Measurements from ENCODE around the gene BATF. TPM values are rescaled to one million over a fixed set of nuclear protein-coding genes. Genes with fewer than 3 reads are reported as not detected.

BATF gene
- total RNA-seq, 4 donors from 2014 or later = 2.7 TPM; not detected in 2

DNA sequence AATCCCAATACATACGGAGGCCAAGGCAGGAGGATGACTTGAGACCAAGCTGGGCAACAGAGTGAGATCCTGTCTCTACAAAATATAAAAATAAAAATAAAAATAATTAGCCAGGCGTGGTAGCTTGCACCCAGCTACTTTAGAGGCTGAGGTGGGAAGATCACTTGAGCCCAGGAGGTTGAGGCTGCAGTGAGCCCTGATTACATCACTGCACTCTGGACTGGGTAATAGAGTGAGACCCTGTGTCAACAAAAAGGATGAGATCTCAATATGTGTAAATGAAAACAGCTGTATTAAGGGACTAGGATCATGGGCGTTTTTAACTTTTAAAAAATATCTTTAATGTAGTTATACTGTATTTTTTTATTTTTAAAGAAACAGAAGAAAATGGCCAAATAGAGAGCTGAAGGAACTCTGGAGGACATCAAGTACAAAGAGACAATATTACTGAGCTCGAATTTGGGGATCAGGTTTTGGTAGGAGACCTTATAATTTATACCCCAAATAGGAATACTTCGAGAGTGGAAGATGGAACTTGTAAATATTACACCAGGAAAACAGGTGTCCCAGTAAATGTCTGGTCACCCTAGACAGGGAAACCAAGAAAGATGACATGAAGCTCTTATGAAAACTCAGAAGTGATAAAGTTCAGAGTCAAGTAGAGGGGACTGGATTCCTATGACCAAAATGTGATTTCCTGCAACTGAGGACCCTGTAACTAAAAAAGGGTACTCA, 13.1 kb downstream of the BATF start:
- Histone ChIP-seq H3K36me3 (no peaks in the 10 kb centered on the region), H3K27ac (peak overlapping the region in 3 of 4 donors; percentile 43 to 60 (median 50)), H3K4me1 (peaks cover 0 to 11% (median 3%) of the 10 kb centered on the region in 4 donors), H3K27me3 (no peaks in the 10 kb centered on the region), H3K9me3 (no peaks in the 10 kb centered on the region), H3K4me3 (no peak overlapping the region)
- in situ Hi-C loops (cut with MboI; ENCODE audit: low pct_ligation_motif_present in 1 of 4, low pct_unique_long_range_greater_than_20kb in 1 of 4, low sequenced_read_pairs in 3 of 4) (no loop called here), intact Hi-C loops (cut with DNase I; ENCODE audit: low total_unique reads) (no loop called here)
- WGBS, 2 donors (ENCODE audit: low coverage in 1 of 2) = 82 to 88% methylated on average over 5 of the region's 5 CpGs
- no peak for DNase-seq
- TF ChIP-seq EP300 (IDR thresholded peaks at IDR 0.05; ENCODE audit: low read depth) = no peak
- TF ChIP-seq, protein P1, sequence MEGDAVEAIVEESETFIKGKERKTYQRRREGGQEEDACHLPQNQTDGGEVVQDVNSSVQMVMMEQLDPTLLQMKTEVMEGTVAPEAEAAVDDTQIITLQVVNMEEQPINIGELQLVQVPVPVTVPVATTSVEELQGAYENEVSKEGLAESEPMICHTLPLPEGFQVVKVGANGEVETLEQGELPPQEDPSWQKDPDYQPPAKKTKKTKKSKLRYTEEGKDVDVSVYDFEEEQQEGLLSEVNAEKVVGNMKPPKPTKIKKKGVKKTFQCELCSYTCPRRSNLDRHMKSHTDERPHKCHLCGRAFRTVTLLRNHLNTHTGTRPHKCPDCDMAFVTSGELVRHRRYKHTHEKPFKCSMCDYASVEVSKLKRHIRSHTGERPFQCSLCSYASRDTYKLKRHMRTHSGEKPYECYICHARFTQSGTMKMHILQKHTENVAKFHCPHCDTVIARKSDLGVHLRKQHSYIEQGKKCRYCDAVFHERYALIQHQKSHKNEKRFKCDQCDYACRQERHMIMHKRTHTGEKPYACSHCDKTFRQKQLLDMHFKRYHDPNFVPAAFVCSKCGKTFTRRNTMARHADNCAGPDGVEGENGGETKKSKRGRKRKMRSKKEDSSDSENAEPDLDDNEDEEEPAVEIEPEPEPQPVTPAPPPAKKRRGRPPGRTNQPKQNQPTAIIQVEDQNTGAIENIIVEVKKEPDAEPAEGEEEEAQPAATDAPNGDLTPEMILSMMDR (IDR thresholded peaks at IDR 0.05) = no peak
- no peak for TF ChIP-seq POLR2AphosphoS5 (IDR thresholded peaks at IDR 0.05)
- no peak for TF ChIP-seq POLR2A (IDR thresholded peaks at IDR 0.05)

DNA sequence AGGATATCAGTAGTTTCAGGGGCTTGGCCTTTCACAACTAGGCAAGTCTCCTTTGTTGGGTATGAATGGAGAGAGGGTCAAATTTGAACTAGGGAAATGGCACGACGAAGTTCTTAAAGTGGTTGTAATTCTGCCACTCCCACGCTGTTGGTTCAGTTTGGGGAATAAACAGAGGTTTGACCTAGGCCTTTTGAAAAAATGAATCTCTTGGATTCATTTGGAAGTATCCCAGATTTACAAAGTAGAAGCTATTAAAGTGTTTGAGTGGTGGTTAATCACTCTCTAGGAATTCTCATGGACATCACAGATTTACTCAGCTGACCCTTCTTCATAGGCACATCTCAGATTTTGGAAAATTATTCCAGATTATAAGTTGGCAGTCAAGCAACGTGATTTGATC, 14.8 kb downstream of the BATF start:
- Histone ChIP-seq H3K9me3 (no peaks in the 10 kb centered on the region), H3K36me3 (no peaks in the 10 kb centered on the region), H3K4me3 (no peak overlapping the region), H3K4me1 (peaks cover 0 to 12% (median 3%) of the 10 kb centered on the region in 4 donors), H3K27me3 (no peaks in the 10 kb centered on the region), H3K27ac (peak overlapping the region in 3 of 4 donors; percentile 60 to 76 (median 71))
- TF ChIP-seq POLR2A (IDR thresholded peaks at IDR 0.05) = no peak
- in situ Hi-C loops (cut with MboI; ENCODE audit: low pct_ligation_motif_present in 1 of 4, low pct_unique_long_range_greater_than_20kb in 1 of 4, low sequenced_read_pairs in 3 of 4) (no loop called here), intact Hi-C loops (cut with DNase I; ENCODE audit: low total_unique reads) (no loop called here)
- DNase-seq = no peak
- 53 to 76% methylated on average over 4 of the region's 4 CpGs for WGBS, 2 donors (ENCODE audit: low coverage in 1 of 2)

DNA sequence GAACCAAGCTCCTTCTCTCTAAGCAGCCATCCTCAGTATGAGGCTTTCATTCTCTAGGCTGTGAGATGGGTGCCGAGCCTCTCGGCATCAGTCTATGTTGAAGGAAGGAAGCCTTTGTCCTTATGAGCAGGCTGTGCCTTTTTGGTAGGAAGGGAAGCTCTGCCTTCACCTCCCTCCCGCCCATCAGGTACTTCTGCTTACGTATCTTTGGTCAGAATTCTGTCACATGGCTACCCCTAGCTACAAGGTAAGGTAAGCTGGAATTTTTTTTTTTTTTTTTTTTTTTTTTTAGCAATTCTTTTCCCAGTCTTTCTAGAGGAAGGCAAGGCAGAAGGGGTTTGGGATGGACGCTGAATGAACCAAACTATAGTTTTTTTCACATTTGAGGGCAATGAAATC, 16.9 kb downstream of the BATF start:
- intact Hi-C loops (cut with DNase I; ENCODE audit: low total_unique reads) (no loop called here), in situ Hi-C loops (cut with MboI; ENCODE audit: low pct_ligation_motif_present in 1 of 4, low pct_unique_long_range_greater_than_20kb in 1 of 4, low sequenced_read_pairs in 3 of 4) (no loop called here)
- DNase-seq = no peak
- WGBS, 2 donors (ENCODE audit: low coverage in 1 of 2) = 80 to 81% methylated on average over 2 to 5 of the region's 5 CpGs
- peaks cover 0 to 30% (median 9%) of the 10 kb centered on the region in 4 donors for H3K4me1 ChIP-seq
- no peak overlapping the region for H3K4me3 ChIP-seq
- H3K36me3 ChIP-seq = no peaks in the 10 kb centered on the region
- TF ChIP-seq POLR2A (IDR thresholded peaks at IDR 0.05) = no peak
- TF ChIP-seq EP300 (IDR thresholded peaks at IDR 0.05; ENCODE audit: low read depth) = no peak
- TF ChIP-seq POLR2AphosphoS5 (IDR thresholded peaks at IDR 0.05) = no peak
- TF ChIP-seq, protein P1 (IDR thresholded peaks at IDR 0.05) = no peak
- H3K9me3 ChIP-seq = no peaks in the 10 kb centered on the region
- no peak overlapping the region for H3K27ac ChIP-seq
- no peaks in the 10 kb centered on the region for H3K27me3 ChIP-seq

DNA sequence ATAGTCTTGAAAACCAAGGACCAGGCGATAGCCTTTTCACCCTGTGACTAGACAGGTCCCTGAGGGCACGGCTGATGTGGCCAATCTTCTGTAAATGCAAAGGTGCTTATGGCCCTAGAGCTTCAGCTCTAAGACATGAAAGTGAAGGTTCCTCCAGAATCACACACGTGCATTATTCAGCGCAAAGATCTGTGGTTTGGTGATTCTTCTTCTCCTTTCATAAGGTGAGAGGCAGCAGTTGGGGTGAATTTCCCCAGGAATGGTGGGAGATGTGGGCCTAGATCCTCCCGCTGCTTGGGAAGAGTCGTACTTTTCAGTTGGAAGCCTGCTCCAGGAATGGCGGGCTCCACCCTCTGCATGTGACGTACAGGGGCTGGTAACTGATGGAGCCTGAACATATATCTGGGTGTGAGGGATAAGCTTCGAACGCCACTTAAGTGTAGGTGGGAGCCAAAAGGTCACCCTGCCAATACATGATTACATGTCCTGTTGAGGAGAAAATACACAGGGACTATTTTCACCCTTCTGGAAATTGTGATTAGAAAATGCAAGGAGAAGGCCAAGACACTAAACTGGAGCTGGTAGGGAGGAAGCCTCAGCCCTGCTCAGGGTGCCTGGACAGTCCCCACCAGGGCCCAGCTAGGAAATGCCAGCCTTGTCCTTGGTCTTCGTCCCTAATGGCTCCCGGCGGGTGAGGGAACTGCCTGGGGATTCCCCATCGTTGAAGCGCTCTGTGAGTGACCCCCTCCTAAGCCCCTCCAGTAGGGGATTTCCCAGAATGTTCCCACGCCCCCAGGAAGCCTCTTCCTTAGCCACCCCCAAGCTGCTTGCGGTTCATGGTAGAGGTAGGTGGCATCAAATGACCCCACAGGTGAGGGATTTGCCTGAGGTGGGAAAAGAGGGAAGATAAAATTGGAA, 17.6 kb downstream of the BATF start:
- Histone ChIP-seq H3K36me3 (no peaks in the 10 kb centered on the region), H3K4me1 (peaks cover 0 to 30% (median 9%) of the 10 kb centered on the region in 4 donors), H3K4me3 (no peak overlapping the region), H3K27ac (no peak overlapping the region), H3K9me3 (no peaks in the 10 kb centered on the region), H3K27me3 (no peaks in the 10 kb centered on the region)
- no peak for DNase-seq
- intact Hi-C loops (cut with DNase I; ENCODE audit: low total_unique reads) = no loop called here
- WGBS, 2 donors (ENCODE audit: low coverage in 1 of 2) = 59% methylated on average over 17 of the region's 17 CpGs; no CpG with 5 or more reads in 1 of the 2 donors
- in situ Hi-C loops (cut with MboI; ENCODE audit: low pct_ligation_motif_present in 1 of 4, low pct_unique_long_range_greater_than_20kb in 1 of 4, low sequenced_read_pairs in 3 of 4) = no loop called here
- no peak for TF ChIP-seq EP300 (IDR thresholded peaks at IDR 0.05; ENCODE audit: low read depth)
- TF ChIP-seq, protein P1 (IDR thresholded peaks at IDR 0.05) = no peak

Measured in transverse colon (tissue), 4 donors.